Liver (tissue), 9 donors: ENCODE measurements around the gene DNPH1. TPM values are rescaled to one million over a fixed set of nuclear protein-coding genes. Genes with fewer than 3 reads are reported as not detected.

Source experiments
- DNase-seq: peaks from one replicate; pipeline ENCODE4 v3.0.0-alpha.2; 2017; ENCODE audit warnings: low spot score
- H3K27ac ChIP-seq, 2 donors: one replicate each; pipeline ENCODE4 v1.7.0; 2013; ENCODE audit warnings: inconsistent platforms in 2 of 2, low read length in 2 of 2, control low read depth in 1 of 2, low read depth in 1 of 2, mild to moderate bottlenecking in 1 of 2
- H3K27me3 ChIP-seq, 4 donors: one replicate each; pipeline versions ENCODE4 v1.6.1 to v1.7.0; 2013; ENCODE audit warnings: low read length in 3 of 4, inconsistent platforms in 1 of 4, mild to moderate bottlenecking in 1 of 4, moderate library complexity in 1 of 4; ENCODE audit not compliant: control insufficient read depth in 4 of 4, insufficient read depth in 4 of 4
- H3K36me3 ChIP-seq, 4 donors: one replicate each; pipeline versions ENCODE4 v1.6.1 to v1.7.0; 2013; ENCODE audit warnings: low read length in 3 of 4, mild to moderate bottlenecking in 3 of 4, low read depth in 1 of 4, moderate library complexity in 1 of 4; ENCODE audit not compliant: control insufficient read depth in 4 of 4, insufficient read depth in 3 of 4
- H3K4me1 ChIP-seq, 4 donors: one replicate each; pipeline versions ENCODE4 v1.6.1 to v1.7.0; 2013; ENCODE audit warnings: low read length in 3 of 4, mild to moderate bottlenecking in 3 of 4, moderate library complexity in 1 of 4; ENCODE audit not compliant: control insufficient read depth in 4 of 4, insufficient read depth in 4 of 4
- H3K4me3 ChIP-seq, 3 donors: one replicate each; pipeline versions ENCODE4 v1.6.1 to v1.7.0; 2013; ENCODE audit warnings: low read length in 3 of 3, control low read depth in 1 of 3, low read depth in 1 of 3, mild to moderate bottlenecking in 1 of 3
- H3K9ac ChIP-seq, 2 donors: one replicate each; pipeline ENCODE4 v1.7.0; 2013; ENCODE audit warnings: low read length in 2 of 2, mild to moderate bottlenecking in 2 of 2, moderate library complexity in 2 of 2, control low read depth in 1 of 2, low read depth in 1 of 2
- H3K9me3 ChIP-seq, 4 donors: one replicate each; pipeline versions ENCODE4 v1.6.1 to v1.7.0; 2013; ENCODE audit warnings: low read length in 3 of 4; ENCODE audit not compliant: control insufficient read depth in 4 of 4
- ATF3 ChIP-seq: IDR thresholded peaks from 2 replicates; pipeline ENCODE4 v1.6.1; 2016; ENCODE audit warnings: antibody characterized with exemption
- CTCF ChIP-seq: fragments of 150-350 bp; IDR thresholded peaks from 2 replicates; pipeline ENCODE4 v1.5.1; 2017; ENCODE audit warnings: improper control_type of control experiment, low read depth, low read length; ENCODE audit not compliant: missing input control
- EGR1 ChIP-seq, 2 donors: IDR thresholded peaks; 2 replicates each; pipeline ENCODE4 v1.6.1; 2016 to 2018; ENCODE audit warnings: antibody characterized with exemption in 2 of 2, low read depth in 2 of 2
- FOXA1 ChIP-seq: IDR thresholded peaks from 2 replicates; pipeline ENCODE4 v1.6.1; 2016; ENCODE audit warnings: antibody characterized with exemption
- FOXA2 ChIP-seq: IDR thresholded peaks from 2 replicates; pipeline ENCODE4 v1.6.1; 2016; ENCODE audit warnings: antibody characterized with exemption
- GABPA ChIP-seq, 2 donors: IDR thresholded peaks in 1 of 2; conservative IDR thresholded peaks in 1 of 2; 2 replicates each; pipeline ENCODE4 v1.6.1; 2016; ENCODE audit warnings: antibody characterized with exemption in 2 of 2, mild to moderate bottlenecking in 1 of 2, moderate library complexity in 1 of 2
- HNF4A ChIP-seq, 2 donors: conservative IDR thresholded peaks; 2 replicates each; pipeline ENCODE4 v1.6.1; 2016; ENCODE audit warnings: antibody characterized with exemption in 2 of 2, mild to moderate bottlenecking in 2 of 2
- HNF4G ChIP-seq: IDR thresholded peaks from 2 replicates; pipeline ENCODE4 v1.6.1; 2016; ENCODE audit warnings: antibody characterized with exemption
- JUND ChIP-seq, 2 donors: IDR thresholded peaks; 2 replicates each; pipeline ENCODE4 v1.6.1; 2016; ENCODE audit warnings: antibody characterized with exemption in 2 of 2
- MAX ChIP-seq: IDR thresholded peaks from 2 replicates; pipeline ENCODE4 v1.6.1; 2016; ENCODE audit warnings: antibody characterized with exemption
- NR2F2 ChIP-seq: IDR thresholded peaks from 2 replicates; pipeline ENCODE4 v1.6.1; 2016; ENCODE audit warnings: antibody characterized with exemption
- RAD21 ChIP-seq, 2 donors: IDR thresholded peaks; 2 replicates each; pipeline ENCODE4 v1.6.1; 2016; ENCODE audit warnings: antibody characterized with exemption in 2 of 2, mild to moderate bottlenecking in 2 of 2
- REST ChIP-seq: IDR thresholded peaks from 2 replicates; pipeline ENCODE4 v1.6.1; 2016; ENCODE audit warnings: antibody characterized with exemption, mild to moderate bottlenecking
- RXRA ChIP-seq, 2 donors: IDR thresholded peaks; 2 replicates each; pipeline ENCODE4 v1.6.1; 2017 to 2018; ENCODE audit warnings: antibody characterized with exemption in 2 of 2, mild to moderate bottlenecking in 1 of 2
- SP1 ChIP-seq: IDR thresholded peaks from 2 replicates; pipeline ENCODE4 v1.6.1; 2018; ENCODE audit warnings: antibody characterized with exemption, mild to moderate bottlenecking
- TAF1 ChIP-seq: conservative IDR thresholded peaks from 2 replicates; pipeline ENCODE4 v1.6.1; 2016; ENCODE audit warnings: antibody characterized with exemption, mild to moderate bottlenecking
- YY1 ChIP-seq: IDR thresholded peaks from 2 replicates; pipeline ENCODE4 v1.6.1; 2016; ENCODE audit warnings: antibody characterized with exemption, mild to moderate bottlenecking
- ZBTB33 ChIP-seq: IDR thresholded peaks from 2 replicates; pipeline ENCODE4 v1.6.1; 2016; ENCODE audit warnings: antibody characterized with exemption
- WGBS: extraction: QIAGEN DNeasy Blood & Tissue Kit; methylation state at CpG from one replicate; pipeline ENCODE4 v1.1.7; 2013; 5-methylcytosine and 5-hydroxymethylcytosine counted together
- polyA plus RNA-seq, 2 donors: library from polyadenylated mRNA; stranded (reverse) in 1 of 2; unstranded in 1 of 2; fragments of 200-250 nt in 1 of 2; fragments of >200 nt in 1 of 2; fragmentation: Nextera tagmentation in 1 of 2; extraction: Ambion mirVana in 1 of 2; gene quantifications; one replicate each; pipeline versions ENCODE4 v1.2.1 to v1.2.3, GENCODE V29; 2013 to 2015
- total RNA-seq, 2 donors: library from RNA; depleted of rRNA; stranded (reverse); fragments of >200 nt; gene quantifications; one replicate each; pipeline ENCODE4 v1.2.3, GENCODE V29; 2014
- donor health status: healthy.
- donor health status: healthy.
- donor health status: healthy.
- donor health status: healthy.
- donor health status: healthy.

Gene DNPH1
- total and polyA plus RNA-seq, 4 donors: 53.2 to 195 (median 103) TPM

- Histone ChIP-seq H3K4me1 (no peaks in the 10 kb centered on the region), H3K27me3 (no peaks in the 10 kb centered on the region), H3K27ac (no peak overlapping the region), H3K4me3 (no peak overlapping the region), H3K9ac (no peak overlapping the region), H3K36me3 (peaks cover 8 to 32% (median 19%) of the 10 kb centered on the region in 4 donors), H3K9me3 (no peaks in the 10 kb centered on the region)
- 95% methylated on average over 5 of the region's 5 CpGs for WGBS
- TF ChIP-seq CTCF (no peak), ATF3 (no peak), RXRA (IDR thresholded peaks at IDR 0.05) (no peak), MAX (no peak), GABPA (IDR thresholded peaks at IDR 0.05 in 1 of 2, conservative IDR thresholded peaks at IDR 0.05 in 1 of 2) (no peak), HNF4G (no peak), SP1 (no peak), REST (no peak), ZBTB33 (no peak), JUND (IDR thresholded peaks at IDR 0.05) (no peak), FOXA2 (no peak), YY1 (no peak), FOXA1 (no peak), RAD21 (IDR thresholded peaks at IDR 0.05) (no peak), NR2F2 (no peak), EGR1 (IDR thresholded peaks at IDR 0.05; ENCODE audit: low read depth in 2 of 2) (no peak), TAF1 (no peak), HNF4A (conservative IDR thresholded peaks at IDR 0.05) (no peak)
- DNase-seq: no peak
These were observed 35.4 kb downstream of the DNPH1 start for GRCh38 chr6:43193929-43194328.
